Uterus (tissue), 2 donors: ENCODE data around the gene BTBD19.

ENCODE experiments used
- CTCF ChIP-seq, 4 experiments: fragments of 200-600 bp in 2 of 4; fragments of 450-650 bp in 2 of 4; sonication (generic) in 2 of 4; IDR thresholded peaks; one replicate each; pipeline ENCODE4 v1.5.1; 2016 to 2019; ENCODE audit warnings: antibody characterized with exemption in 4 of 4, mild to moderate bottlenecking in 2 of 4, moderate library complexity in 1 of 4
- POLR2A ChIP-seq, 2 donors: fragments of 450-650 bp; IDR thresholded peaks; one replicate each; pipeline ENCODE4 v1.6.1; 2016; ENCODE audit warnings: antibody characterized with exemption in 2 of 2, mild to moderate bottlenecking in 1 of 2, moderate library complexity in 1 of 2

GRCh38 chr1:44777969-44778635 lies 30.2 kb upstream of the BTBD19 start:
- TF ChIP-seq CTCF (IDR thresholded peaks at IDR 0.05) (no peak), POLR2A (IDR thresholded peaks at IDR 0.05) (no peak)
